ENCODE data around the gene USP6. TPM values are rescaled to one million over a fixed set of nuclear protein-coding genes. Genes with fewer than 3 reads are reported as not detected.
"Not testable (repeated sequence)": the region's sequence is repeated elsewhere in the genome, so short reads cannot be mapped to it uniquely, and the experiment has no call there.

The USP6 gene
- total RNA-seq, 1 donor from 2014 or later, result 3.7 TPM

GRCh38 chr17:5160702-5161101, 44.9 kb downstream of the USP6 start:
- H3K36me3 ChIP-seq (ENCODE audit: control insufficient read depth in 3 of 3, insufficient read depth in 3 of 3, low read length in 3 of 3), result peaks cover 2 to 11% (median 4%) of the 10 kb centered on the region in 3 donors
- H3K27ac ChIP-seq (ENCODE audit: low read depth, low read length); H3K4me1 ChIP-seq (ENCODE audit: control insufficient read depth in 3 of 3, insufficient read depth in 3 of 3, low read length in 3 of 3); H3K9me3 ChIP-seq (ENCODE audit: control insufficient read depth in 3 of 3, low read length in 3 of 3); H3K9ac ChIP-seq (ENCODE audit: low read depth in 1 of 3, low read length in 3 of 3); H3K27me3 ChIP-seq (ENCODE audit: control insufficient read depth in 3 of 3, insufficient read depth in 3 of 3, low read length in 3 of 3); H3K4me3 ChIP-seq (ENCODE audit: low read length in 3 of 3): not testable (repeated sequence)

GRCh38 chr17:5161793-5162192, 46.0 kb downstream of the USP6 start:
- H3K4me1 ChIP-seq (ENCODE audit: control insufficient read depth in 3 of 3, insufficient read depth in 3 of 3, low read length in 3 of 3); H3K4me3 ChIP-seq (ENCODE audit: low read length in 3 of 3); H3K9ac ChIP-seq (ENCODE audit: low read depth in 1 of 3, low read length in 3 of 3); H3K27ac ChIP-seq (ENCODE audit: low read depth, low read length); H3K27me3 ChIP-seq (ENCODE audit: control insufficient read depth in 3 of 3, insufficient read depth in 3 of 3, low read length in 3 of 3); H3K9me3 ChIP-seq (ENCODE audit: control insufficient read depth in 3 of 3, low read length in 3 of 3): not testable (repeated sequence)
- H3K36me3 ChIP-seq (ENCODE audit: control insufficient read depth in 3 of 3, insufficient read depth in 3 of 3, low read length in 3 of 3), result peaks cover 2 to 11% (median 4%) of the 10 kb centered on the region in 3 donors

- H3K27me3 ChIP-seq (ENCODE audit: control insufficient read depth in 3 of 3, insufficient read depth in 3 of 3, low read length in 3 of 3), result no peaks in the 10 kb centered on the region
- no peaks in the 10 kb centered on the region for H3K4me1 ChIP-seq (ENCODE audit: control insufficient read depth in 3 of 3, insufficient read depth in 3 of 3, low read length in 3 of 3)
- H3K4me3 ChIP-seq (ENCODE audit: low read length in 3 of 3), result no peak overlapping the region
- peaks cover 4 to 15% (median 9%) of the 10 kb centered on the region in 3 donors for H3K36me3 ChIP-seq (ENCODE audit: control insufficient read depth in 3 of 3, insufficient read depth in 3 of 3, low read length in 3 of 3)
- no peak overlapping the region for H3K27ac ChIP-seq (ENCODE audit: low read depth, low read length)
- no peaks in the 10 kb centered on the region for H3K9me3 ChIP-seq (ENCODE audit: control insufficient read depth in 3 of 3, low read length in 3 of 3)
- H3K9ac ChIP-seq (ENCODE audit: low read depth in 1 of 3, low read length in 3 of 3), result no peak overlapping the region
Observed at GRCh38 chr17:5164436-5164835, 48.6 kb downstream of the USP6 start.

- H3K36me3 ChIP-seq (ENCODE audit: control insufficient read depth in 3 of 3, insufficient read depth in 3 of 3, low read length in 3 of 3), result peaks cover 4 to 14% (median 9%) of the 10 kb centered on the region in 3 donors
- H3K4me3 ChIP-seq (ENCODE audit: low read length in 3 of 3); H3K27ac ChIP-seq (ENCODE audit: low read depth, low read length); H3K27me3 ChIP-seq (ENCODE audit: control insufficient read depth in 3 of 3, insufficient read depth in 3 of 3, low read length in 3 of 3); H3K9me3 ChIP-seq (ENCODE audit: control insufficient read depth in 3 of 3, low read length in 3 of 3); H3K9ac ChIP-seq (ENCODE audit: low read depth in 1 of 3, low read length in 3 of 3); H3K4me1 ChIP-seq (ENCODE audit: control insufficient read depth in 3 of 3, insufficient read depth in 3 of 3, low read length in 3 of 3): not testable (repeated sequence)
Observed at GRCh38 chr17:5165791-5166564, 50.1 kb downstream of the USP6 start.

- peaks cover 12 to 21% (median 13%) of the 10 kb centered on the region in 3 donors for H3K36me3 ChIP-seq (ENCODE audit: control insufficient read depth in 3 of 3, insufficient read depth in 3 of 3, low read length in 3 of 3)
- not testable (repeated sequence) for H3K4me3 ChIP-seq (ENCODE audit: low read length in 3 of 3); H3K27ac ChIP-seq (ENCODE audit: low read depth, low read length); H3K9me3 ChIP-seq (ENCODE audit: control insufficient read depth in 3 of 3, low read length in 3 of 3); H3K9ac ChIP-seq (ENCODE audit: low read depth in 1 of 3, low read length in 3 of 3); H3K27me3 ChIP-seq (ENCODE audit: control insufficient read depth in 3 of 3, insufficient read depth in 3 of 3, low read length in 3 of 3); H3K4me1 ChIP-seq (ENCODE audit: control insufficient read depth in 3 of 3, insufficient read depth in 3 of 3, low read length in 3 of 3)
Observed at GRCh38 chr17:5175027-5175426, 59.2 kb downstream of the USP6 start.

GRCh38 chr17:5179003-5179402, 63.2 kb downstream of the USP6 start:
- Histone ChIP-seq H3K4me1 (ENCODE audit: control insufficient read depth in 3 of 3, insufficient read depth in 3 of 3, low read length in 3 of 3) (no peaks in the 10 kb centered on the region), H3K9ac (ENCODE audit: low read depth in 1 of 3, low read length in 3 of 3) (no peak overlapping the region), H3K27ac (ENCODE audit: low read depth, low read length) (no peak overlapping the region), H3K27me3 (ENCODE audit: control insufficient read depth in 3 of 3, insufficient read depth in 3 of 3, low read length in 3 of 3) (no peaks in the 10 kb centered on the region), H3K4me3 (ENCODE audit: low read length in 3 of 3) (no peak overlapping the region), H3K9me3 (ENCODE audit: control insufficient read depth in 3 of 3, low read length in 3 of 3) (peaks cover 33 to 39% (median 34%) of the 10 kb centered on the region in 3 donors), H3K36me3 (ENCODE audit: control insufficient read depth in 3 of 3, insufficient read depth in 3 of 3, low read length in 3 of 3) (peaks cover 11 to 24% (median 21%) of the 10 kb centered on the region in 3 donors)

- Histone ChIP-seq H3K4me3 (ENCODE audit: low read length in 3 of 3) (peak overlapping the region in 2 of 3 donors; percentile 8 to 40), H3K27ac (ENCODE audit: low read depth, low read length) (no peak overlapping the region), H3K36me3 (ENCODE audit: control insufficient read depth in 3 of 3, insufficient read depth in 3 of 3, low read length in 3 of 3) (peaks cover 2 to 17% (median 16%) of the 10 kb centered on the region in 3 donors), H3K9ac (ENCODE audit: low read depth in 1 of 3, low read length in 3 of 3) (no peak overlapping the region), H3K9me3 (ENCODE audit: control insufficient read depth in 3 of 3, low read length in 3 of 3) (peaks cover 34 to 45% (median 41%) of the 10 kb centered on the region in 3 donors), H3K27me3 (ENCODE audit: control insufficient read depth in 3 of 3, insufficient read depth in 3 of 3, low read length in 3 of 3) (no peaks in the 10 kb centered on the region), H3K4me1 (ENCODE audit: control insufficient read depth in 3 of 3, insufficient read depth in 3 of 3, low read length in 3 of 3) (no peaks in the 10 kb centered on the region)
Observed at GRCh38 chr17:5181509-5182305, 65.9 kb downstream of the USP6 start.

- Histone ChIP-seq H3K4me1 (ENCODE audit: control insufficient read depth in 3 of 3, insufficient read depth in 3 of 3, low read length in 3 of 3) (no peaks in the 10 kb centered on the region), H3K36me3 (ENCODE audit: control insufficient read depth in 3 of 3, insufficient read depth in 3 of 3, low read length in 3 of 3) (peaks cover 2 to 21% (median 17%) of the 10 kb centered on the region in 3 donors), H3K9me3 (ENCODE audit: control insufficient read depth in 3 of 3, low read length in 3 of 3) (peaks cover 34 to 45% (median 41%) of the 10 kb centered on the region in 3 donors), H3K4me3 (ENCODE audit: low read length in 3 of 3) (peak overlapping the region in 1 of 3 donors; percentile 20), H3K9ac (ENCODE audit: low read depth in 1 of 3, low read length in 3 of 3) (no peak overlapping the region), H3K27me3 (ENCODE audit: control insufficient read depth in 3 of 3, insufficient read depth in 3 of 3, low read length in 3 of 3) (no peaks in the 10 kb centered on the region), H3K27ac (ENCODE audit: low read depth, low read length) (no peak overlapping the region)
Observed at GRCh38 chr17:5182597-5183409, 67.0 kb downstream of the USP6 start.

- Histone ChIP-seq H3K4me3 (ENCODE audit: low read length in 3 of 3) (no peak overlapping the region), H3K27me3 (ENCODE audit: control insufficient read depth in 3 of 3, insufficient read depth in 3 of 3, low read length in 3 of 3) (no peaks in the 10 kb centered on the region), H3K9me3 (ENCODE audit: control insufficient read depth in 3 of 3, low read length in 3 of 3) (peaks cover 34 to 41% (median 41%) of the 10 kb centered on the region in 3 donors), H3K36me3 (ENCODE audit: control insufficient read depth in 3 of 3, insufficient read depth in 3 of 3, low read length in 3 of 3) (peaks cover 2 to 21% (median 17%) of the 10 kb centered on the region in 3 donors), H3K4me1 (ENCODE audit: control insufficient read depth in 3 of 3, insufficient read depth in 3 of 3, low read length in 3 of 3) (no peaks in the 10 kb centered on the region), H3K9ac (ENCODE audit: low read depth in 1 of 3, low read length in 3 of 3) (no peak overlapping the region), H3K27ac (ENCODE audit: low read depth, low read length) (no peak overlapping the region)
Observed at GRCh38 chr17:5183410-5183793, 67.6 kb downstream of the USP6 start.
